K562 (cell line): ENCODE data around the gene CYP24A1. TPM values are rescaled to one million over a fixed set of nuclear protein-coding genes. Genes with fewer than 3 reads are reported as not detected.

Experiments
- ATAC-seq: fragments of 200-7000 bp; cut with Tn5 transposase; 3 replicates; pipeline ENCODE4 v1.9.1; 2020; ENCODE audit warnings: moderate library complexity
- BruUV-seq: library from RNA; stranded (reverse); fragments of 400-500 nt; replicated peaks from 2 replicates; lab custom pipeline; 2021; lab: Mats Ljungman, UMichigan
- CTCF ChIA-PET: fragments of 300-600 bp; formaldehyde crosslinking; extraction: SDS; loops from one replicate; lab custom pipeline; 2021; ENCODE audit warnings: low intra/inter-chr PET ratio; lab: Yijun Ruan, JAX
- POLR2A ChIA-PET: fragments of 300-600, 350-650 bp; sonication (Branson Sonifier 250); formaldehyde crosslinking; extraction: SDS; loops from one replicate; lab custom pipeline; 2021; ENCODE audit warnings: antibody characterized with exemption, inconsistent platforms; lab: Yijun Ruan, JAX
- DNase-seq, 4 experiments: peaks; one replicate each; pipeline versions ENCODE4 v3.0.0 to v3.0.0-alpha.2; 2011 to 2018; ENCODE audit warnings: low spot score in 3 of 4, mixed read lengths in 3 of 4; ENCODE audit errors: extremely low read depth in 1 of 4
- FAIRE-seq: peaks from 2 replicates; lab custom pipeline; 2011; peaks lifted over from hg19 to GRCh38; lab: Jason Lieb, UNC
- H2AFZ ChIP-seq: 2 replicates; pipeline ENCODE4 v1.6.0; 2011; ENCODE audit warnings: low read depth, low read length, control low read depth, inconsistent platforms
- H3K27ac ChIP-seq: fragments of 200-600 bp; 3 replicates; pipeline ENCODE4 v1.8.0; 2011; ENCODE audit warnings: low read depth, mild to moderate bottlenecking, control low read depth, inconsistent platforms, low read length, moderate library complexity, mixed read lengths; ENCODE audit errors: extremely low read depth
- H3K27me3 ChIP-seq, 2 experiments: fragments of 300-600 bp in 1 of 2; 2 replicates in 1 of 2; 3 replicates in 1 of 2; pipeline versions ENCODE4 v1.6.0 to v1.8.0; 2011; ENCODE audit warnings: inconsistent platforms in 2 of 2, low read length in 2 of 2, mild to moderate bottlenecking in 1 of 2, mixed read lengths in 1 of 2, moderate library complexity in 1 of 2; ENCODE audit not compliant: control insufficient read depth in 2 of 2, insufficient read depth in 2 of 2
- H3K36me3 ChIP-seq: fragments of 300-600 bp; 3 replicates; pipeline ENCODE4 v1.8.0; 2011; ENCODE audit warnings: mild to moderate bottlenecking, low read length, inconsistent platforms; ENCODE audit not compliant: control insufficient read depth, insufficient read depth
- H3K4me1 ChIP-seq, 2 experiments: fragments of 200-600 bp in 1 of 2; replicated peaks in 1 of 2; 2 replicates in 1 of 2; 3 replicates in 1 of 2; pipeline versions ENCODE4 v1.5.1 to v1.8.0; 2011; ENCODE audit warnings: inconsistent platforms in 2 of 2, low read length in 2 of 2, mild to moderate bottlenecking in 1 of 2, mixed read lengths in 1 of 2, moderate library complexity in 1 of 2; ENCODE audit not compliant: control insufficient read depth in 2 of 2, insufficient read depth in 2 of 2
- H3K4me2 ChIP-seq: 2 replicates; pipeline ENCODE4 v1.6.1; 2011; ENCODE audit warnings: low read length, control low read depth, inconsistent platforms, mixed read lengths; ENCODE audit not compliant: insufficient read depth
- H3K4me3 ChIP-seq: fragments of 200-600 bp; sonication (generic), shearing (Covaris generic); 2 replicates; pipeline ENCODE4 v1.5.1; 2016; ENCODE audit warnings: control low read depth, inconsistent platforms
- H3K79me2 ChIP-seq: fragments of 200-600 bp; 3 replicates; pipeline ENCODE4 v1.8.0; 2011; ENCODE audit warnings: low read length, inconsistent platforms; ENCODE audit not compliant: control insufficient read depth, insufficient read depth
- H3K9ac ChIP-seq, 2 experiments: 2 replicates each; pipeline versions ENCODE4 v1.6.0 to v1.6.1; 2011; ENCODE audit warnings: low read depth in 2 of 2, low read length in 2 of 2, control low read depth in 1 of 2, inconsistent platforms in 1 of 2, mild to moderate bottlenecking in 1 of 2, mixed read lengths in 1 of 2; ENCODE audit not compliant: insufficient read depth in 1 of 2
- H3K9me1 ChIP-seq: one replicate; pipeline ENCODE4 v1.6.0; 2011; ENCODE audit warnings: inconsistent platforms, mild to moderate bottlenecking, low read length, moderate library complexity; ENCODE audit not compliant: control insufficient read depth, insufficient read depth
- H3K9me3 ChIP-seq: replicated peaks from 2 replicates; pipeline ENCODE4 v1.5.1; 2011; ENCODE audit warnings: low read depth, low read length, inconsistent platforms; ENCODE audit not compliant: control insufficient read depth, insufficient read depth
- H4K20me1 ChIP-seq: replicated peaks from 2 replicates; pipeline ENCODE4 v1.6.1; 2011; ENCODE audit warnings: low read length, inconsistent platforms, mixed read lengths; ENCODE audit not compliant: control insufficient read depth, insufficient read depth
- CSDE1 ChIP-seq, 2 experiments: fragments of 450-650 bp; IDR thresholded peaks; 2 replicates each; pipeline ENCODE4 v1.6.1; 2016; ENCODE audit warnings: mild to moderate bottlenecking in 1 of 2
- HEY1 ChIP-seq: fragments of 250-450 bp; sonication (Bioruptor Pico); IDR thresholded peaks from 2 replicates; pipeline ENCODE4 v1.5.0; 2020; ENCODE audit warnings: mild to moderate bottlenecking, moderate library complexity, borderline replicate concordance
- HMG20A ChIP-seq: fragments of 450-650 bp; formaldehyde crosslinking; conservative IDR thresholded peaks from 2 replicates; pipeline ENCODE4 v1.4.0; 2020; ENCODE audit warnings: mild to moderate bottlenecking, mixed read lengths
- HNRNPL ChIP-seq: fragments of 200-400 bp; formaldehyde crosslinking; IDR thresholded peaks from 2 replicates; pipeline ENCODE4 v1.6.1; 2017; ENCODE audit warnings: low read depth, mild to moderate bottlenecking, low read length
- RBFOX2 ChIP-seq: fragments of 200-400 bp; formaldehyde crosslinking; IDR thresholded peaks from 2 replicates; pipeline ENCODE4 v1.6.1; 2017; ENCODE audit warnings: low read depth, mild to moderate bottlenecking, low read length, moderate library complexity
- ZFP36 ChIP-seq: fragments of 150-350 bp; IDR thresholded peaks from 2 replicates; pipeline ENCODE4 v1.6.1; 2018; ENCODE audit warnings: low read length, low read depth; ENCODE audit not compliant: partially characterized antibody
- ZNF445 ChIP-seq: fragments of 250-450 bp; sonication (Bioruptor Pico); IDR thresholded peaks from 2 replicates; pipeline ENCODE4 v1.4.0; 2020; ENCODE audit warnings: low read depth, mild to moderate bottlenecking, moderate library complexity
- ZNF561 ChIP-seq: fragments of 450-650 bp; formaldehyde crosslinking; conservative IDR thresholded peaks from 2 replicates; pipeline ENCODE4 v1.4.0; 2020; ENCODE audit warnings: mild to moderate bottlenecking, moderate library complexity
- ZNF696 ChIP-seq: fragments of 250-450 bp; sonication (Bioruptor Pico); conservative IDR thresholded peaks from 2 replicates; pipeline ENCODE4 v1.4.0; 2020; ENCODE audit warnings: mild to moderate bottlenecking, moderate library complexity
- WGBS: fragments of 100-300 bp; shearing (Covaris generic); methylation state at CpG from one replicate; pipeline ENCODE4 v1.1.6; 2016; ENCODE audit warnings: low coverage, mixed read lengths; ENCODE audit not compliant: insufficient coverage; ENCODE audit errors: missing lambda C conversion rate; 5-methylcytosine and 5-hydroxymethylcytosine counted together
- in situ Hi-C: fragments of 300-500 bp; cut with MboI; formaldehyde crosslinking; loops from 4 replicates; pipeline ENCODE4 v1.15.0; 2018; ENCODE audit warnings: inconsistent platforms, mixed read lengths
- intact Hi-C: fragments of 100-400 bp; cut with micrococcal nuclease; formaldehyde crosslinking; loops from 2 replicates; pipeline ENCODE4 v1.14.2; 2022
- polyA plus RNA-seq, 8 experiments: library from polyadenylated mRNA; depleted of rRNA in 4 of 8; stranded (reverse) in 5 of 8; unstranded in 3 of 8; fragments of >200 nt; fragmentation: Nextera tagmentation in 2 of 8; fragmentation: Illumina TruSeq in 1 of 8; extraction: Ambion mirVana in 2 of 8; extraction: Trizol in 1 of 8; gene quantifications; 2 replicates each; pipeline versions ENCODE4 v1.2.1 to v1.2.3, GENCODE V29; 2011 to 2014; ENCODE audit warnings: inconsistent platforms in 1 of 8, missing spikeins in 1 of 8
- total RNA-seq, 7 experiments: library from RNA; depleted of rRNA in 6 of 7; stranded (reverse); fragments of >200 nt in 6 of 7; fragmentation: Illumina TruSeq in 2 of 7; extraction: Trizol in 2 of 7; gene quantifications; 2 replicates each; pipeline versions ENCODE4 v1.2.1 to v1.2.3, GENCODE V29; 2011 to 2021; ENCODE audit warnings: low replicate concordance in 1 of 7
- TF ChIP-seq, protein P1 (sequence below): IDR thresholded peaks from 2 replicates; pipeline ENCODE4 v1.6.1; 2012; ENCODE audit warnings: low read depth, low read length, improper control_type of control experiment, borderline replicate concordance
- TF ChIP-seq, protein P2 (sequence below): fragments of 450-650 bp; IDR thresholded peaks from 2 replicates; pipeline ENCODE4 v1.6.1; 2018; ENCODE audit not compliant: partially characterized antibody

The CYP24A1 gene
- total and polyA plus RNA-seq, 9 of the 15 experiments (the other 6 are each of a cell fraction or from before 2014, with no cell fraction given) = 0.04 TPM; not detected in 8

DNA sequence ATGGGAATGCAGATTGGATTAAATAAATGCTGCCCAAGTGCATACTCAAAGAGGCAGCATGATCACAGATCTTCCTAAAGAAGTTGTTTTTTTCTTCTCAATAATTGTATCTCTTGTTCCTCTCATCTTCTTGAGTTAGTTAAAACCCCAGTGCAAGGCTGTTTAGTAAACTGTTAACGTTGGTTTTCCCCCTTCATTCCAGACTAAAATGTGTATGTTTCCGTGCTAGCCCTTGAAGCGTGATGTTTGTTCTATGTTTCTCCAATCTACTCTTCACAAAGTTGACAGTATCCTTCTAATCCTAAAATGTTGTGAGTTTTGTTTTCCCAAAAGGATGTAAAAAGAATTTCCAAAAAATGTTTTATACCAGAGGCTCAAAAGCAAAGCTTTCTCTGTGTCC lies 15.6 kb downstream of the CYP24A1 start:
- peaks cover 29 to 35% of the 10 kb centered on the region in 2 experiments; a peak in 4 of 5 replicates for H3K27me3 ChIP-seq
- no peak overlapping the region for H2AFZ ChIP-seq
- no peaks in the 10 kb centered on the region for H4K20me1 ChIP-seq
- no peak overlapping the region for H3K9ac ChIP-seq
- no peaks in the 10 kb centered on the region for H3K9me3 ChIP-seq
- ChIA-PET CTCF (no interaction called here), POLR2A (no interaction called here)
- intact Hi-C loops = loop anchor here (5.0 kb wide), 1 partner anchor 61 kb away; no protein-coding TSS in a partner anchor
- no peak for DNase-seq
- no peaks in the 10 kb centered on the region for H3K79me2 ChIP-seq
- TF ChIP-seq ZFP36 = no peak
- TF ChIP-seq RBFOX2 = no peak
- TF ChIP-seq CSDE1 (IDR thresholded peaks at IDR 0.05) = no peak
- TF ChIP-seq, protein P1, sequence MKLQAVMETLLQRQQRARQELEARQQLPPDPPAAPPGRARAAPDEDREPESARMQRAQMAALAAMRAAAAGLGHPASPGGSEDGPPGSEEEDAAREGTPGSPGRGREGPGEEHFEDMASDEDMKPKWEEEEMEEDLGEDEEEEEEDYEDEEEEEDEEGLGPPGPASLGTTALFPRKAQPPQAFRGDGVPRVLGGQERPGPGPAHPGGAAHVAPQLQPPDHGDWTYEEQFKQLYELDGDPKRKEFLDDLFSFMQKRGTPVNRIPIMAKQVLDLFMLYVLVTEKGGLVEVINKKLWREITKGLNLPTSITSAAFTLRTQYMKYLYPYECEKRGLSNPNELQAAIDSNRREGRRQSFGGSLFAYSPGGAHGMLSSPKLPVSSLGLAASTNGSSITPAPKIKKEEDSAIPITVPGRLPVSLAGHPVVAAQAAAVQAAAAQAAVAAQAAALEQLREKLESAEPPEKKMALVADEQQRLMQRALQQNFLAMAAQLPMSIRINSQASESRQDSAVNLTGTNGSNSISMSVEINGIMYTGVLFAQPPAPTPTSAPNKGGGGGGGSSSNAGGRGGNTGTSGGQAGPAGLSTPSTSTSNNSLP = no peak
- TF ChIP-seq HNRNPL = no peak
- TF ChIP-seq HMG20A (CRISPR knock-in tag) = no peak
- TF ChIP-seq, protein P2, sequence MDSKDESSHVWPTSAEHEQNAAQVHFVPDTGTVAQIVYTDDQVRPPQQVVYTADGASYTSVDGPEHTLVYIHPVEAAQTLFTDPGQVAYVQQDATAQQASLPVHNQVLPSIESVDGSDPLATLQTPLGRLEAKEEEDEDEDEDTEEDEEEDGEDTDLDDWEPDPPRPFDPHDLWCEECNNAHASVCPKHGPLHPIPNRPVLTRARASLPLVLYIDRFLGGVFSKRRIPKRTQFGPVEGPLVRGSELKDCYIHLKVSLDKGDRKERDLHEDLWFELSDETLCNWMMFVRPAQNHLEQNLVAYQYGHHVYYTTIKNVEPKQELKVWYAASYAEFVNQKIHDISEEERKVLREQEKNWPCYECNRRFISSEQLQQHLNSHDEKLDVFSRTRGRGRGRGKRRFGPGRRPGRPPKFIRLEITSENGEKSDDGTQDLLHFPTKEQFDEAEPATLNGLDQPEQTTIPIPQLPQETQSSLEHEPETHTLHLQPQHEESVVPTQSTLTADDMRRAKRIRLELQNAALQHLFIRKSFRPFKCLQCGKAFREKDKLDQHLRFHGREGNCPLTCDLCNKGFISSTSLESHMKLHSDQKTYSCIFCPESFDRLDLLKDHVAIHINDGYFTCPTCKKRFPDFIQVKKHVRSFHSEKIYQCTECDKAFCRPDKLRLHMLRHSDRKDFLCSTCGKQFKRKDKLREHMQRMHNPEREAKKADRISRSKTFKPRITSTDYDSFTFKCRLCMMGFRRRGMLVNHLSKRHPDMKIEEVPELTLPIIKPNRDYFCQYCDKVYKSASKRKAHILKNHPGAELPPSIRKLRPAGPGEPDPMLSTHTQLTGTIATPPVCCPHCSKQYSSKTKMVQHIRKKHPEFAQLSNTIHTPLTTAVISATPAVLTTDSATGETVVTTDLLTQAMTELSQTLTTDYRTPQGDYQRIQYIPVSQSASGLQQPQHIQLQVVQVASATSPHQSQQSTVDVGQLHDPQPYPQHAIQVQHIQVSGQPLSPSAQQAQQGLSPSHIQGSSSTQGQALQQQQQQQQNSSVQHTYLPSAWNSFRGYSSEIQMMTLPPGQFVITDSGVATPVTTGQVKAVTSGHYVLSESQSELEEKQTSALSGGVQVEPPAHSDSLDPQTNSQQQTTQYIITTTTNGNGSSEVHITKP = no peak
- no peak for TF ChIP-seq ZNF445 (CRISPR knock-in tag)
- no peak for TF ChIP-seq ZNF696 (CRISPR knock-in tag)
- no peak for TF ChIP-seq HEY1 (CRISPR knock-in tag)
- TF ChIP-seq ZNF561 (CRISPR knock-in tag) = no peak
- TF ChIP-seq, all 486 proteins: peak for 0
- Histone ChIP-seq H3K9me1 (no peaks in the 10 kb centered on the region), H3K4me1 (no peaks in the 10 kb centered on the region), H3K4me3 (no peak overlapping the region), H3K27ac (no peak overlapping the region), H3K4me2 (no peak overlapping the region), H3K36me3 (no peaks in the 10 kb centered on the region)
- 2% methylated on average over 3 of the region's 3 CpGs for WGBS
- no TSS peak for BruUV-seq
- in situ Hi-C loops = no loop called here
- ATAC-seq = no peak
- no peak for FAIRE-seq
